Measurements from ENCODE around the gene C11orf21. TPM values are rescaled to one million over a fixed set of nuclear protein-coding genes. Genes with fewer than 3 reads are reported as not detected.

C11orf21 gene
- polyA plus RNA-seq, 1 of the 3 experiments (the other 2 are of a cell fraction) = 0.03 TPM

DNA sequence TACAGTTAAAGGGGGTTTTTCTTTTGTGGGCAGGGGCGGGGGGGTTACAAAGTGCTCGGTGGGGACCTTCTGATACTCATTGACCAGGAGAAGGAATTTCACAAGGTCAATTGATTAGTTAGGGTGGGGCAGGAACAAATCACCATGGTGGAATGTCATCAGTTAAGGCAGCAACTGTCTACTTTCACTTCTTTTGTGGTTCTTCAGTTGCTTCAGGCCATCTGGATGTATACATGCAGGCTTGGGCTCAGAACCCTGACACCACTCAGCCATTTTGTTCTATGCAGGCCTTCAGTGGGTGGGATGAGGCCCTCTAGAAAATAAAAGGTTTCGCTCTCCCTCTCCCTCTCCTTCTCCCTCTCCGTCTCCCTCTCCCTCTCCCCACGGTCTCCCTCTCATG lies 29.7 kb upstream of the C11orf21 start:
- POLR2A ChIA-PET = no interaction called here
- no peaks in the 10 kb centered on the region for H3K79me2 ChIP-seq (ENCODE audit: insufficient read depth)
- WGBS (ENCODE audit: low lambda C conversion rate) = 78% methylated on average over 5 of the region's 5 CpGs
- H3K27me3 ChIP-seq (ENCODE audit: insufficient read depth) = no peaks in the 10 kb centered on the region
- TF ChIP-seq, protein P1, sequence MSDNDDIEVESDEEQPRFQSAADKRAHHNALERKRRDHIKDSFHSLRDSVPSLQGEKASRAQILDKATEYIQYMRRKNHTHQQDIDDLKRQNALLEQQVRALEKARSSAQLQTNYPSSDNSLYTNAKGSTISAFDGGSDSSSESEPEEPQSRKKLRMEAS (IDR thresholded peaks at IDR 0.05; ENCODE audit: low read depth) = no peak
- no peak for TF ChIP-seq RFX5 (IDR thresholded peaks at IDR 0.05; ENCODE audit: low read length)
- TF ChIP-seq FOXM1 (IDR thresholded peaks at IDR 0.05; ENCODE audit: low read depth) = no peak
- TF ChIP-seq SMC3 (IDR thresholded peaks at IDR 0.05; ENCODE audit: low read depth, low read length) = no peak
- no peak for TF ChIP-seq RAD21 (IDR thresholded peaks at IDR 0.05; ENCODE audit: low read length)
- TF ChIP-seq RCOR1 (IDR thresholded peaks at IDR 0.05; ENCODE audit: low read length) = no peak
- TF ChIP-seq, protein P2, sequence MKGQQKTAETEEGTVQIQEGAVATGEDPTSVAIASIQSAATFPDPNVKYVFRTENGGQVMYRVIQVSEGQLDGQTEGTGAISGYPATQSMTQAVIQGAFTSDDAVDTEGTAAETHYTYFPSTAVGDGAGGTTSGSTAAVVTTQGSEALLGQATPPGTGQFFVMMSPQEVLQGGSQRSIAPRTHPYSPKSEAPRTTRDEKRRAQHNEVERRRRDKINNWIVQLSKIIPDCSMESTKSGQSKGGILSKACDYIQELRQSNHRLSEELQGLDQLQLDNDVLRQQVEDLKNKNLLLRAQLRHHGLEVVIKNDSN (IDR thresholded peaks at IDR 0.05; ENCODE audit: borderline replicate concordance, low read depth) = no peak
- TF ChIP-seq, protein P3, sequence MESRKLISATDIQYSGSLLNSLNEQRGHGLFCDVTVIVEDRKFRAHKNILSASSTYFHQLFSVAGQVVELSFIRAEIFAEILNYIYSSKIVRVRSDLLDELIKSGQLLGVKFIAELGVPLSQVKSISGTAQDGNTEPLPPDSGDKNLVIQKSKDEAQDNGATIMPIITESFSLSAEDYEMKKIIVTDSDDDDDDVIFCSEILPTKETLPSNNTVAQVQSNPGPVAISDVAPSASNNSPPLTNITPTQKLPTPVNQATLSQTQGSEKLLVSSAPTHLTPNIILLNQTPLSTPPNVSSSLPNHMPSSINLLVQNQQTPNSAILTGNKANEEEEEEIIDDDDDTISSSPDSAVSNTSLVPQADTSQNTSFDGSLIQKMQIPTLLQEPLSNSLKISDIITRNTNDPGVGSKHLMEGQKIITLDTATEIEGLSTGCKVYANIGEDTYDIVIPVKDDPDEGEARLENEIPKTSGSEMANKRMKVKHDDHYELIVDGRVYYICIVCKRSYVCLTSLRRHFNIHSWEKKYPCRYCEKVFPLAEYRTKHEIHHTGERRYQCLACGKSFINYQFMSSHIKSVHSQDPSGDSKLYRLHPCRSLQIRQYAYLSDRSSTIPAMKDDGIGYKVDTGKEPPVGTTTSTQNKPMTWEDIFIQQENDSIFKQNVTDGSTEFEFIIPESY (IDR thresholded peaks at IDR 0.05; ENCODE audit: borderline replicate concordance, low read depth) = no peak
- TF ChIP-seq TEAD4 (IDR thresholded peaks at IDR 0.05; ENCODE audit: borderline replicate concordance, insufficient read depth) = no peak
- no peak for TF ChIP-seq FOXJ3 (CRISPR knock-in tag; IDR thresholded peaks at IDR 0.05)
- TF ChIP-seq GATA2 (CRISPR knock-in tag; IDR thresholded peaks at IDR 0.05) = no peak
- TF ChIP-seq ELF1 (IDR thresholded peaks at IDR 0.05) = no peak
- no peak for TF ChIP-seq CHD2 (IDR thresholded peaks at IDR 0.05; ENCODE audit: low read length, partially characterized antibody)
- TF ChIP-seq NRF1 (IDR thresholded peaks at IDR 0.05; ENCODE audit: low read depth, low read length) = no peak
- TF ChIP-seq MEF2A (IDR thresholded peaks at IDR 0.05; ENCODE audit: borderline replicate concordance, low read depth) = no peak
- CTCF ChIA-PET = no interaction called here
- no peak overlapping the region for H3K9ac ChIP-seq
- no peak overlapping the region for H2AFZ ChIP-seq (ENCODE audit: low read depth)
- H3K9me2 ChIP-seq = no peaks in the 10 kb centered on the region
- H4K20me1 ChIP-seq (ENCODE audit: insufficient read depth) = no peaks in the 10 kb centered on the region
- no peaks in the 10 kb centered on the region for H3K9me3 ChIP-seq
- no peak overlapping the region for H3K4me2 ChIP-seq
- H3F3A ChIP-seq (replicated peaks; ENCODE audit: insufficient read depth) = no peaks in the 10 kb centered on the region
- no peak overlapping the region for H3K27ac ChIP-seq (ENCODE audit: low read depth in 2 of 2, low read length in 1 of 2)
- H3K4me1 ChIP-seq (ENCODE audit: control insufficient read depth in 1 of 2, insufficient read depth in 2 of 2, low read depth in 1 of 2, low read length in 1 of 2) = no peaks in the 10 kb centered on the region
- no peak for DNase-seq
- H3K36me3 ChIP-seq (replicated peaks in 1 of 2; ENCODE audit: control insufficient read depth in 1 of 2, insufficient read depth in 2 of 2, low read length in 1 of 2) = no peaks in the 10 kb centered on the region
- no peak overlapping the region for H3K4me3 ChIP-seq (ENCODE audit: low read depth in 2 of 2, low read length in 1 of 2)

DNA sequence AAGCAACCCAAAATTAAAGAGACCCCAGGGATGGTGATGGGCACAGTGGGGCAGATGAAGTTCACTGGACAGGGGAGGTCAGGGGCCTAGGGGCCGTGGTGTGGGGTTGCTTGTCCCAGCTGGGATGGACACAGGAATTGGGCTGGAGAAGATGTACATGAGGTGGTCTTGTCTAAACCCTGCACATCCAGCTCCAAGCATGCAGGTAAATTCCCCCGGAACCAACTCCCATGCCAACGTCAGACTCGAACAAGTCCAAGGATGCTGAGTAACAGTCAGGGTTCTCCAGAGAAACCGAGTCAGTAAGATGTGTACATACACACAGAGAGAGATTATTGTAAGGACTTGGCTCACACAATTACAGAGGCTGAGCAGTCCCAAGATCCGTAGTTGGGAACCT lies 29.0 kb upstream of the C11orf21 start:
- Histone ChIP-seq H3K27me3 (ENCODE audit: insufficient read depth) (no peaks in the 10 kb centered on the region), H3K79me2 (ENCODE audit: insufficient read depth) (no peaks in the 10 kb centered on the region), H3K27ac (ENCODE audit: low read depth in 2 of 2, low read length in 1 of 2) (no peak overlapping the region), H4K20me1 (ENCODE audit: insufficient read depth) (no peaks in the 10 kb centered on the region), H3K9me3 (no peaks in the 10 kb centered on the region), H3F3A (replicated peaks; ENCODE audit: insufficient read depth) (no peaks in the 10 kb centered on the region), H3K9ac (no peak overlapping the region), H3K4me1 (ENCODE audit: control insufficient read depth in 1 of 2, insufficient read depth in 2 of 2, low read depth in 1 of 2, low read length in 1 of 2) (no peaks in the 10 kb centered on the region), H2AFZ (ENCODE audit: low read depth) (no peak overlapping the region), H3K9me2 (no peaks in the 10 kb centered on the region), H3K4me3 (ENCODE audit: low read depth in 2 of 2, low read length in 1 of 2) (no peak overlapping the region), H3K36me3 (replicated peaks in 1 of 2; ENCODE audit: control insufficient read depth in 1 of 2, insufficient read depth in 2 of 2, low read length in 1 of 2) (no peaks in the 10 kb centered on the region), H3K4me2 (no peak overlapping the region)
- DNase-seq = no peak
- TF ChIP-seq ELF1 (IDR thresholded peaks at IDR 0.05) = no peak
- no peak for TF ChIP-seq YY1 (IDR thresholded peaks at IDR 0.05; ENCODE audit: low read depth)
- no peak for TF ChIP-seq FOSL2 (IDR thresholded peaks at IDR 0.05; ENCODE audit: borderline replicate concordance, low read depth)
- no peak for TF ChIP-seq POLR2AphosphoS5 (IDR thresholded peaks at IDR 0.05; ENCODE audit: low read depth, low read length)
- TF ChIP-seq CHD2 (IDR thresholded peaks at IDR 0.05; ENCODE audit: low read length, partially characterized antibody) = no peak
- TF ChIP-seq TAF1 (IDR thresholded peaks at IDR 0.05; ENCODE audit: borderline replicate concordance, low read depth, low read length) = no peak
- TF ChIP-seq RXRA (IDR thresholded peaks at IDR 0.05; ENCODE audit: borderline replicate concordance, low read depth) = no peak
- ChIA-PET CTCF (no interaction called here), POLR2A (no interaction called here)
- WGBS (ENCODE audit: low lambda C conversion rate) = 63% methylated on average over 6 of the region's 6 CpGs
